Esophagus (tissue), 2 donors: ENCODE data around the gene CYBRD1. TPM values are rescaled to one million over a fixed set of nuclear protein-coding genes. Genes with fewer than 3 reads are reported as not detected.

Experiments used
- H3K27ac ChIP-seq, 2 donors: one replicate each; pipeline ENCODE4 v1.5.1; 2013; ENCODE audit warnings: low read depth in 2 of 2, mild to moderate bottlenecking in 2 of 2, inconsistent platforms in 1 of 2, low read length in 1 of 2, moderate library complexity in 1 of 2
- H3K27me3 ChIP-seq, 2 donors: one replicate each; pipeline ENCODE4 v1.6.1; 2013; ENCODE audit warnings: low read length in 2 of 2, control low read depth in 1 of 2, mild to moderate bottlenecking in 1 of 2; ENCODE audit not compliant: insufficient read depth in 2 of 2, control insufficient read depth in 1 of 2
- H3K36me3 ChIP-seq, 2 donors: one replicate each; pipeline ENCODE4 v1.6.1; 2013; ENCODE audit warnings: low read length in 1 of 2; ENCODE audit not compliant: control insufficient read depth in 2 of 2, insufficient read depth in 2 of 2
- H3K4me1 ChIP-seq, 2 donors: one replicate each; pipeline ENCODE4 v1.6.1; 2013; ENCODE audit warnings: low read length in 1 of 2; ENCODE audit not compliant: control insufficient read depth in 2 of 2, insufficient read depth in 2 of 2
- H3K4me3 ChIP-seq, 2 donors: one replicate each; pipeline ENCODE4 v1.5.1; 2013; ENCODE audit warnings: low read length in 2 of 2, mild to moderate bottlenecking in 2 of 2, low read depth in 1 of 2, moderate library complexity in 1 of 2
- H3K9me3 ChIP-seq, 2 donors: one replicate each; pipeline ENCODE4 v1.6.1; 2013; ENCODE audit warnings: mild to moderate bottlenecking in 2 of 2, low read depth in 1 of 2, low read length in 1 of 2, moderate library complexity in 1 of 2; ENCODE audit not compliant: control insufficient read depth in 2 of 2, insufficient read depth in 1 of 2
- WGBS, 2 donors: extraction: QIAGEN DNeasy Blood & Tissue Kit; methylation state at CpG; one replicate each; pipeline ENCODE4 v1.1.7; 2013; 5-methylcytosine and 5-hydroxymethylcytosine counted together
- polyA plus RNA-seq, 2 donors: library from polyadenylated mRNA; stranded (reverse); fragments of 200-250 nt; gene quantifications; one replicate each; pipeline ENCODE4 v1.2.3, GENCODE V29; 2013
- donor health status: healthy with polysubstance abuse.
- donor health status: Bipolar disorder and iron deficiency.

The CYBRD1 gene, protein sequence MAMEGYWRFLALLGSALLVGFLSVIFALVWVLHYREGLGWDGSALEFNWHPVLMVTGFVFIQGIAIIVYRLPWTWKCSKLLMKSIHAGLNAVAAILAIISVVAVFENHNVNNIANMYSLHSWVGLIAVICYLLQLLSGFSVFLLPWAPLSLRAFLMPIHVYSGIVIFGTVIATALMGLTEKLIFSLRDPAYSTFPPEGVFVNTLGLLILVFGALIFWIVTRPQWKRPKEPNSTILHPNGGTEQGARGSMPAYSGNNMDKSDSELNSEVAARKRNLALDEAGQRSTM
- polyA plus RNA-seq, result 10 to 100 TPM in 1 of 2 donors, 1 to 10 TPM in 1; 8.4 to 17.2 TPM

DNA sequence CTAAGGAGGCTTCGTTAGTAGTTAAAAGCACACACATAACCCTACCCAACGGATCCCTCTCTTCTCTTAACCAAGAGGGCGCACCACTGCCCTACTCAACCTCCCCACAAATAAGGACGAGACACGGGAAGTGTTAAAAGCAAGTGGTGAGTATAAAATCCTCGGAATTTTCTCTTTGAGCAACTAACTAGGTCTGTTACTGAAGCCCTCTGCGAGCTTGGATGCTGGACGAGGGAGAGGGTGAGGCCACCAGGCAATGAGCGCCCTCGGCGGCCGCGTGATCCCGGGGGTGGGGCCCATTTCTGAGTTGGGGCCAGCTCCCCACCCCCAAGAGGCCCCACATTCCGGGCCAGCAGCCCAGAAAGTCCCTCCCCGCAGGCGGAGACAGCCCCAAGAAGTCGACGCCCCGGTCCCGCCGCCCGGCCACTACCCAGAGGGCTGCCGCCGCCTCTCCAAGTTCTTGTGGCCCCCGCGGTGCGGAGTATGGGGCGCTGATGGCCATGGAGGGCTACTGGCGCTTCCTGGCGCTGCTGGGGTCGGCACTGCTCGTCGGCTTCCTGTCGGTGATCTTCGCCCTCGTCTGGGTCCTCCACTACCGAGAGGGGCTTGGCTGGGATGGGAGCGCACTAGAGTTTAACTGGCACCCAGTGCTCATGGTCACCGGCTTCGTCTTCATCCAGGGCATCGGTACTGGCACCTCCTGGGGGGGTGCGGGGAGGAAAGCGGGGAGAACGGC is at the start of gene CYBRD1:
TSS of gene CYBRD1 (plus strand) at position 423 of the 736 bp plus-strand sequence. CDS start at position 495, 72 bp downstream.
- Histone ChIP-seq H3K27ac (peak within 1 kb of the TSS; percentile 78 to 92), H3K4me1 (peaks cover 0 to 3% of the 10 kb centered on the region in 2 donors), H3K4me3 (peak within 1 kb of the TSS; percentile 60 to 68), H3K36me3 (no peaks in the 10 kb centered on the region), H3K27me3 (no peaks in the 10 kb centered on the region), H3K9me3 (no peaks in the 10 kb centered on the region)
- WGBS, 2 donors, result 1 to 2% methylated on average over 44 to 45 of the region's 45 CpGs

DNA sequence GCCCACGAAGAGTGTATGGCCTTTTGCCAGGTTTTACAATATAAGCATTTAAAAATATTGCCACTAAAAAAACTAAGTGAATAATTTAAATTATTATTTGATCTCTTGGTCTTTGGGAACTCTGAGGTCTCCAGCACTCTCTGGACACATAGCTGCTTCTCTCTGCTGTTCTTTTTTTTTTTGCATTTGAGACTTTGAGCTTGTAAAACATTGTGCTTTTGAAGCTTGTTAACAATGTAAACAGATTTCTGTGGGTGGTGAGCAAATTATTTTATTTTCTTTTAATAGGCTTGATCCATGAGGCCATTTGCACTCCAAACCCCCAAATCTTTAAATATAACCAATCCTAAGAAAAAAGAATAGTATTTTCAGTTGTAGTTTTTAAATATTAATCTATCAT is 46.3 kb upstream of the CYBRD1 start:
- Histone ChIP-seq H3K4me1 (no peaks in the 10 kb centered on the region), H3K36me3 (peaks cover 5% of the 10 kb centered on the region in 2 donors), H3K27ac (no peak overlapping the region), H3K4me3 (no peak overlapping the region), H3K9me3 (no peaks in the 10 kb centered on the region), H3K27me3 (no peaks in the 10 kb centered on the region)
- WGBS, 2 donors, result 63% methylated on average over 1 of the region's 1 CpG

DNA sequence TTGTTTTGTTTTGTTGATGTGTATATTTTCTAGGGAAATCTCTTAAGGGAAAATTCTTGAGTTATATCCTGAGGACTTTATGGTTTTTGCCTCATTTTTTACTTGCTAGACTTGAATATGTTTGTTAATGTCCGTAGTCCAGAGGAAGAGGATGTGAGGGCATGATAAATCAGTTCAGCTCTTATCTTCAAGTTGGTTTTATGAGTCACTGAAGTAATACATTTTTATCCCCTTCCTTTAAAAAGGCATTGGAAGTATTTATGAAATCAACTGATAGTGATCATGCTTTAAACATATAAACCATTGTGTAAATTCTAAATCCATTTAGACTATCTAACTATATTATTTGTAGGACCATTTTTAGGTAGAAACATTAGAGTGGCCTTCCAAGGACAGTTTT is 43.9 kb upstream of the CYBRD1 start:
- Histone ChIP-seq H3K9me3 (no peaks in the 10 kb centered on the region), H3K27me3 (no peaks in the 10 kb centered on the region), H3K27ac (no peak overlapping the region), H3K36me3 (peaks cover 5% of the 10 kb centered on the region in 2 donors), H3K4me1 (no peaks in the 10 kb centered on the region), H3K4me3 (no peak overlapping the region)
- 73 to 85% methylated on average over 1 of the region's 1 CpG for WGBS, 2 donors

DNA sequence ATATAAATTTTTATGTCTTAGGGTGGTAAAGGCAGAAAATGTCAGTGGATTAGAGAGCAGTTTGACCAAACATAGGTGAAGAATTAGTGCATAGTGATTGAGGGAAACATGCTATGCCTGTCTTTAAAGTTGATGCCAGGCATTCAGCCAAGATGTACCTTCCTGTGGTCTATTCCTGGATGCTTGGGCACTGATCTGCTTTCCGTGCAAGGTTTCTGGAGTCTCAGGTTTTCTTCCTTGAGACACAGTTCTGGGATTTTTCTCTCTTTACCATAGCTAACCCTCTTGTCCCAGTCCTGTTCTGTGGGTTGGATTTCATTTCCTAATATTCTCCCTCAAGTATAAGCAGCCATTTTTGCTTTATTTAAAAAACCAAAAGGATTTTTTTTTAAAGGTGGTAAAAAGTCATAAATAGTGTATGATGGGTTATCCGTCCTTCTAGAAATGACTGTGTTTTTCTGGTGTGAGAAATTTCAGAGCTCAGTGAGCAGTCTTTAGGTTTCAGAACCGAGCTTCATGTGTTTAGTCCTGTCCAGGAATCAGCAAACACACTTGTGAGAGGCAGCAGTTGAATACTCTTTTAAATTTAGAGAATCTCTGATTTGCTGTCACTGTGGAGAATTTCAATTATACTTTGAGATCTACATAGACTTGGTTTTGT is 43.0 kb upstream of the CYBRD1 start:
- no peaks in the 10 kb centered on the region for H3K27me3 ChIP-seq
- no peaks in the 10 kb centered on the region for H3K9me3 ChIP-seq
- no peaks in the 10 kb centered on the region for H3K4me1 ChIP-seq
- WGBS, 2 donors, result 82 to 85% methylated on average over 3 of the region's 3 CpGs
- no peak overlapping the region for H3K4me3 ChIP-seq
- H3K36me3 ChIP-seq, result peaks cover 3 to 5% of the 10 kb centered on the region in 2 donors
- no peak overlapping the region for H3K27ac ChIP-seq

DNA sequence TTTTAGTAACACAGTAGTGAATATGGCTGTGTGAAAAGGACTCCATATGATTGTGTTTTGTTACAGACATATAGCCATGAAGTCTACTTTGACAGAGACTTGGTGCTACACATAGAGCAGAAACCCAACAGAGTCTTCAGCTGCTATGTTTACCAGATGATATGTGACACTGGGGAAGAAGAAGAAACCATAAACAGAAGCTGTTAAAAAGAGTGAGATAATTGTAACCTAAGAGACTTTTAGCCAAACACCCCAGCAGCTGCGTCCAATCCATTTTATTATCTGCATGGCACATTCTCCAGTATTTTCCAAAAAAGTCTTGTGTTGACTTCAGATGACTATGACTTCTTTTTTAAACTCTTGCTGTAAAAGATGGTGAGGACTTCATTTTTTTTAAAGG is 41.4 kb upstream of the CYBRD1 start:
- H3K9me3 ChIP-seq, result no peaks in the 10 kb centered on the region

DNA sequence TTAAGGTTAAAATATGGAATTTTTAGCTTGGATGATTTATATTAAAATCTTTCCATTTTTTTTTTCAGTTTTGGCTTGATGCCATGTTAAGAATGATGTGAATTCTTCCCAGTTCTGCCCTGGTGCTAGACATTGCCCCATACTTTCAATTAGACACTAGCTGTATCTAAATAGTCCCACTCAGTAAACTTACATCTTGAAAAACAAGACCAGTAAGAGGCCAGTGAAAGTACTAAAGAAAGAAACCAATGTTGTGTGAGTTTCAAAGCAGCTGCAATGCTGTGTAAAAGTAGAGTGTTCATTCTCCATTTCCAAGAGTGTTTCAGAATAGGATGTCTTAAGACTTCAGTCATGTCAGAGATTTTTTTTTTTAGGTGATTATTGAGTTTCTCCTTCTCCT is 40.0 kb upstream of the CYBRD1 start:
- H3K4me1 ChIP-seq, result no peaks in the 10 kb centered on the region
- no peak overlapping the region for H3K27ac ChIP-seq
- H3K27me3 ChIP-seq, result no peaks in the 10 kb centered on the region
- no peak overlapping the region for H3K4me3 ChIP-seq
- no peaks in the 10 kb centered on the region for H3K9me3 ChIP-seq
- H3K36me3 ChIP-seq, result peaks cover 3 to 5% of the 10 kb centered on the region in 2 donors

More for the DNA sequence above, 41.4 kb upstream of the CYBRD1 start:
- peaks cover 3 to 5% of the 10 kb centered on the region in 2 donors for H3K36me3 ChIP-seq
- no peak overlapping the region for H3K4me3 ChIP-seq
- no peaks in the 10 kb centered on the region for H3K4me1 ChIP-seq
- no peak overlapping the region for H3K27ac ChIP-seq
- WGBS, 2 donors, result 93% methylated on average over 1 of the region's 1 CpG
- H3K27me3 ChIP-seq, result no peaks in the 10 kb centered on the region

DNA sequence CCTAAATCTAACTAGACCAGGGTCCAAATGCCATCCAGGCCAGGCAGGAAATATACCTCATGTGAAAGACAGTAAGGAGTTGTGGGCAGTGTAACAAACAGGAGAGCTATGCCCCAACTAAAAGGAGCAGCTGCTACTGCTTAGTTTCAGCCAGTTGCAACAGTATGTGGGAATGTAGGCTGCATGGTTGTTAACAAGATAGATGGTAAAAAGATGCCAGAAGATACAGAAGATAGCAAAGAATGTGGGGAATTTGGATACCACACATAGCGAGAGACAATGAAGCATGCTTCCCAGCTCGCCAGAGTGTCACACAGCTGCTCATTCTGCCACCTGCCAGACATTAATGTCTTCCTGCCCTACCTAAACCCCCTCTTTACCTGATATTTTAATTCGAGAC is 39.4 kb upstream of the CYBRD1 start:
- Histone ChIP-seq H3K27ac (no peak overlapping the region), H3K27me3 (no peaks in the 10 kb centered on the region), H3K4me3 (no peak overlapping the region), H3K9me3 (no peaks in the 10 kb centered on the region), H3K36me3 (peaks cover 0 to 2% of the 10 kb centered on the region in 2 donors), H3K4me1 (no peaks in the 10 kb centered on the region)
- WGBS, 2 donors, result 85 to 90% methylated on average over 3 of the region's 3 CpGs

DNA sequence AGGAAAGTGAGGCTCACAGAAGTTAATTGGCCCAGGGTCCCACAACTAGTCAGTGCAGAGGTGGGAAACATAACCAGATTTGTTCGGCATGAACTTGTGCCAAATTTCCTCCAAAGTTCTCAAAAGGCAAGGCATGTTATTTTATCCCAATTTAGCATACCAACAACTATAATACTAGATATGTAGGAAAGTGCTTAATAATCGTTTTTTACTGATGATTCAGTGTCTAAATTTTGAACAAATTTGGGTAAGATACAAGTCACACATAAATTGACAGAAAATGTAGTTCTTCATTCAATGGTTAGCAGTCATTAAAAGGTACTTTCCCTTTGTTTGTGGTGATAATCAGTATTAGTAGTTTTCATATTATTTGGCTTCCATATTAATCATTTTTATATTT is 38.5 kb upstream of the CYBRD1 start:
- no peak overlapping the region for H3K4me3 ChIP-seq
- no peaks in the 10 kb centered on the region for H3K4me1 ChIP-seq
- H3K27ac ChIP-seq, result no peak overlapping the region
- 73 to 82% methylated on average over 2 of the region's 2 CpGs for WGBS, 2 donors
- no peaks in the 10 kb centered on the region for H3K27me3 ChIP-seq
- no peaks in the 10 kb centered on the region for H3K36me3 ChIP-seq
- no peaks in the 10 kb centered on the region for H3K9me3 ChIP-seq

DNA sequence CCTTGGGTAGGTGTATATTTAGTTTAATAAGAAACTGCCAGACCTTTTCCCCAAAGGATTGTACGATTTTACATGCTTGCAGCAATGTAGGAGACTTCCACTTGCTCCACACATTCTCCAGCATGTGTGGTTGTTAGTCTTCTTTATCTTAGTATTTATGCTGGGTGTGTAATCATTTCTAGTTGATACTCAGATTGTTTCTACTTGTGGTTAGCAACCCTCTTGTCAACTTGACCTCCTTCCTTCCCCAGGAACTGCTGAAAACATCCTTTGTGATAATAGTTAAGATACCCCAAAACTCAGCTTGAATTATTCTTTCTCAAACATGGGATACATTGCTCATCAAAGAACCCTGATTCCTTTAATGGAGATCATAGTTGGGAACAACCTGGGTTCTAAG is 37.2 kb upstream of the CYBRD1 start:
- H3K4me3 ChIP-seq, result no peak overlapping the region
- no peaks in the 10 kb centered on the region for H3K36me3 ChIP-seq
- no peak overlapping the region for H3K27ac ChIP-seq
- no peaks in the 10 kb centered on the region for H3K4me1 ChIP-seq
- no peaks in the 10 kb centered on the region for H3K9me3 ChIP-seq
- no peaks in the 10 kb centered on the region for H3K27me3 ChIP-seq
- WGBS, 2 donors, result 67 to 68% methylated on average over 1 of the region's 1 CpG
